Stimulated activated naive CD8-positive, alpha-beta T cell treated with anti-CD3 and anti-CD28 coated beads, Interleukin-15, amount 100 ng/mL, for 72 hours (primary cell): ENCODE data around the gene XIRP2.

Experiments
- ATAC-seq: fragments of 150-1000 bp; cut with Tn5 transposase; 2 replicates; pipeline ENCODE4 v1.10.0; 2021; ENCODE audit warnings: mild to moderate bottlenecking, moderate library complexity
- DNase-seq, 2 donors: peaks; one replicate each; pipeline ENCODE4 v3.0.0; 2021 to 2022
- H3K27ac Mint-ChIP-seq, 2 donors: one replicate each; pipeline ENCODE4 v1.8.0; 2022; ENCODE audit warnings: mild to moderate bottlenecking in 2 of 2, mixed read lengths in 2 of 2, moderate library complexity in 2 of 2
- H3K27me3 Mint-ChIP-seq: one replicate; pipeline ENCODE4 v1.8.0; 2022; ENCODE audit warnings: mixed read lengths
- H3K4me1 Mint-ChIP-seq: one replicate; pipeline ENCODE4 v1.8.0; 2022; ENCODE audit warnings: mild to moderate bottlenecking, mixed read lengths
- H3K4me3 Mint-ChIP-seq, 2 donors: one replicate each; pipeline ENCODE4 v1.8.0; 2022; ENCODE audit warnings: mild to moderate bottlenecking in 2 of 2, mixed read lengths in 2 of 2, moderate library complexity in 1 of 2
- H3K9me3 Mint-ChIP-seq, 2 donors: one replicate each; pipeline ENCODE4 v1.8.0; 2022; ENCODE audit warnings: mixed read lengths in 2 of 2

XIRP2 gene

GRCh38 chr2:167293172-167293781, 405.0 kb downstream of the XIRP2 start:
- Mint-ChIP-seq H3K9me3 (no peaks in the 10 kb centered on the region), H3K4me1 (peaks cover 19% of the 10 kb centered on the region), H3K4me3 (peak overlapping the region; percentile 77 to 79), H3K27ac (no peak overlapping the region), H3K27me3 (peaks cover 39% of the 10 kb centered on the region)
- DNase-seq (peak in 1 of 2 donors; percentile 11), ATAC-seq (peak; percentile 51)

GRCh38 chr2:167293943-167294775, 405.9 kb downstream of the XIRP2 start:
- DNase-seq, result peak; percentile 7 to 8
- Mint-ChIP-seq H3K27ac (no peak overlapping the region), H3K9me3 (no peaks in the 10 kb centered on the region)

GRCh38 chr2:167294776-167295140, 406.5 kb downstream of the XIRP2 start:
- no peak for DNase-seq
- H3K27ac Mint-ChIP-seq, result no peak overlapping the region

More at GRCh38 chr2:167293943-167294775, 405.9 kb downstream of the XIRP2 start:
- Mint-ChIP-seq H3K4me3 (peak overlapping the region; percentile 77 to 79), H3K4me1 (peaks cover 19% of the 10 kb centered on the region), H3K27me3 (peaks cover 39% of the 10 kb centered on the region)
- no peak for ATAC-seq

GRCh38 chr2:167297292-167297691, 409.0 kb downstream of the XIRP2 start:
- DNase-seq (no peak), ATAC-seq (no peak)
- H3K4me3 Mint-ChIP-seq, result no peak overlapping the region
- no peak overlapping the region for H3K27ac Mint-ChIP-seq
- H3K9me3 Mint-ChIP-seq, result no peaks in the 10 kb centered on the region
- peaks cover 19% of the 10 kb centered on the region for H3K4me1 Mint-ChIP-seq
- H3K27me3 Mint-ChIP-seq, result peaks cover 29% of the 10 kb centered on the region

More at GRCh38 chr2:167294776-167295140, 406.5 kb downstream of the XIRP2 start:
- peaks cover 39% of the 10 kb centered on the region for H3K27me3 Mint-ChIP-seq
- H3K4me3 Mint-ChIP-seq, result peak overlapping the region; percentile 77
- no peaks in the 10 kb centered on the region for H3K9me3 Mint-ChIP-seq
- H3K4me1 Mint-ChIP-seq, result peaks cover 19% of the 10 kb centered on the region
- no peak for ATAC-seq

GRCh38 chr2:167298017-167298416, 409.7 kb downstream of the XIRP2 start:
- H3K4me3 Mint-ChIP-seq, result no peak overlapping the region
- no peak overlapping the region for H3K27ac Mint-ChIP-seq
- H3K9me3 Mint-ChIP-seq, result no peaks in the 10 kb centered on the region
- ATAC-seq, result no peak
- H3K4me1 Mint-ChIP-seq, result peaks cover 19% of the 10 kb centered on the region
- no peak for DNase-seq
- peaks cover 29% of the 10 kb centered on the region for H3K27me3 Mint-ChIP-seq
